Esophagus muscularis mucosa (tissue), 4 donors: ENCODE data around the gene ACER1. TPM values are rescaled to one million over a fixed set of nuclear protein-coding genes. Genes with fewer than 3 reads are reported as not detected.
A peak's percentile ranks its signal among the peaks of the same experiment; 100 is the strongest.

ENCODE experiments used
- DNase-seq: peaks from one replicate; pipeline ENCODE4 v3.0.0-alpha.2; 2017; ENCODE audit errors: extremely low spot score
- H3K27ac ChIP-seq, 4 donors: fragments of 200-600 bp; sonication (generic); replicated peaks in 1 of 4; 1 replicate in 3 of 4; 2 replicates in 1 of 4; pipeline ENCODE4 v1.5.1; 2016 to 2019; ENCODE audit warnings: mild to moderate bottlenecking in 1 of 4
- H3K27me3 ChIP-seq, 4 donors: fragments of 200-600 bp; sonication (generic); one replicate each; pipeline versions ENCODE4 v1.5.1 to v1.6.0; 2016 to 2019
- H3K36me3 ChIP-seq, 4 donors: fragments of 200-600 bp; sonication (generic); one replicate each; pipeline ENCODE4 v1.5.1; 2016 to 2019
- H3K4me1 ChIP-seq, 4 donors: fragments of 200-600 bp; sonication (generic); one replicate each; pipeline ENCODE4 v1.5.1; 2016 to 2019
- H3K4me3 ChIP-seq, 4 donors: fragments of 200-600 bp; sonication (generic); 1 replicate in 2 of 4; 2 replicates in 2 of 4; pipeline ENCODE4 v1.5.1; 2016 to 2019; ENCODE audit warnings: mild to moderate bottlenecking in 4 of 4, moderate library complexity in 1 of 4
- H3K9me3 ChIP-seq, 4 donors: fragments of 200-600 bp; sonication (generic); 1 replicate in 3 of 4; 2 replicates in 1 of 4; pipeline ENCODE4 v1.5.1; 2016 to 2019
- EP300 ChIP-seq: sonication (generic); formaldehyde crosslinking; IDR thresholded peaks from one replicate; pipeline ENCODE4 v1.6.1; 2017; ENCODE audit warnings: antibody characterized with exemption
- POLR2A ChIP-seq: fragments of 450-650 bp; IDR thresholded peaks from one replicate; pipeline ENCODE4 v1.6.1; 2017; ENCODE audit warnings: antibody characterized with exemption, moderate library complexity, mild to moderate bottlenecking, low read depth
- POLR2AphosphoS5 ChIP-seq, 2 donors: sonication (generic); formaldehyde crosslinking; IDR thresholded peaks; one replicate each; pipeline ENCODE4 v1.6.1; 2017; ENCODE audit warnings: antibody characterized with exemption in 2 of 2
- WGBS: methylation state at CpG from one replicate; pipeline ENCODE4 v1.1.5; 2018; 5-methylcytosine and 5-hydroxymethylcytosine counted together
- intact Hi-C: fragments of 100-400 bp; cut with DNase I; formaldehyde crosslinking; loops from one replicate; pipeline ENCODE4 v1.15.1; 2023
- total RNA-seq, 4 donors: library from RNA; depleted of rRNA; stranded (reverse); fragments of >200 nt; gene quantifications; one replicate each; pipeline versions ENCODE4 v1.1.0 to v1.2.1, GENCODE V29; 2016
- TF ChIP-seq, protein P1 (sequence below), 3 experiments: fragments of 200-600 bp in 2 of 3; fragments of 450-650 bp in 1 of 3; sonication (generic) in 2 of 3; IDR thresholded peaks; one replicate each; pipeline ENCODE4 v1.5.1; 2017 to 2019; ENCODE audit warnings: antibody characterized with exemption in 3 of 3, mild to moderate bottlenecking in 2 of 3, moderate library complexity in 1 of 3

ACER1 gene
- total RNA-seq, 4 donors from 2014 or later, result not detected

DNA sequence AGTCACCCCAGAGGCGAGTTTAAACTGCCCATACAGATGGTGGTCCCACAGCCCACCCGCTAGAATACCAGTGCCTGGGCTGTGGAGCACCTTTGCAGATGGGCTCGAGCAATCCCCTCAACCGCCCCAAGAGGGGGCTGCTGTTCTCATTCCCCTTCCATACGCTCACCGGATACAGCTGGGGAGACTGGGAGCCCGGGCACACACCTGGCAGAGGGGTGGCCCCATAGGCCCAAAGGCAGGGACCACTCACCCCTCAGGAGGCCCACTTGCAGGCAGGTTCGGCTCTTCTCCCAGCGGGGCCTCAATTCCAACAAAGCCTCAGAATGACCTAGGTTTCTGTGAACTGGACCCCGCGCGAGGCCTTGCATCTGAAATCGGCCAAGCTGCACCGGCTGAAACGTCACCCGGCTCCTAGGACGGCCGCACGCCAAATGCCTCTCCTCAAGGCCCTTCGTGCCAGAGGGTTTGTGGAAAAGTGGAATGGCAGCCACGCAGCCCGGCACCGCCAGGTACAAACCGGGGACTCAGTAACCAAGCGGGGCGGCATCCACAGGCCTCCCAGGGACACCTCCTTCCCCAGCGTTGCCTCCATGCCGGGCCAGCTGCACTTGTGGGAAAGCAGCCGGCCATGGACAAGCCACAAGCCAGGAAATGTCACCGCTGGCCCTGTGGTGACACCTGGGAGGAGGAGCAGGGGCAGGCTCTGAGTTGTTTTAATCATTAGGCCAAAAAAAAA is 72.3 kb downstream of the ACER1 start:
- intact Hi-C loops, result no loop called here

DNA sequence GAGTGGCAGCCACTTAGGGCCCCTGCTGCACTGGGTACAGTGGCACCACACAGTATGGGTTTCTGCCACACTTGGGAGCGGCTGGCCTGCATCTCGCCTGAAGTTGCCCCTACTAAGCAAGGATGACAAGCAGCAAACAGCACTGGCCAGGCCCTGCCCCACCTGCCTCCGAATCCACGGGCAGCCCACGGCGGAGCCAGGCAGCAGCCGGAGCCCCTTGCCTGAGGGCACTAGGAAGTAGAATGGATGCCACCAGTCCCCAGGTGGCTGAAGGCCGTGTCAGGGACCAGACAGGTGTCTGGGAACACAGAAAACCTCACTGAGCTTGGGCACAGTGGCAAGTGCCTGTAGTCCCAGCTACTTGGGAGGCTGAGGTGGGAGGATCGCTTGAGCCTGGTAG is 73.0 kb downstream of the ACER1 start:
- Histone ChIP-seq H3K36me3 (peaks cover 0 to 54% (median 46%) of the 10 kb centered on the region in 4 donors), H3K4me1 (peaks cover 22 to 65% (median 47%) of the 10 kb centered on the region in 4 donors)
- no peak for DNase-seq

More for the DNA sequence above, 72.3 kb downstream of the ACER1 start:
- Histone ChIP-seq H3K9me3 (no peaks in the 10 kb centered on the region), H3K27ac (no peak overlapping the region), H3K36me3 (peaks cover 0 to 59% (median 48%) of the 10 kb centered on the region in 4 donors), H3K4me3 (no peak overlapping the region), H3K27me3 (no peaks in the 10 kb centered on the region), H3K4me1 (peaks cover 22 to 70% (median 47%) of the 10 kb centered on the region in 4 donors)
- TF ChIP-seq POLR2A, result no peak
- no peak for TF ChIP-seq POLR2AphosphoS5 (IDR thresholded peaks at IDR 0.05)
- no peak for TF ChIP-seq EP300
- TF ChIP-seq, protein P1, sequence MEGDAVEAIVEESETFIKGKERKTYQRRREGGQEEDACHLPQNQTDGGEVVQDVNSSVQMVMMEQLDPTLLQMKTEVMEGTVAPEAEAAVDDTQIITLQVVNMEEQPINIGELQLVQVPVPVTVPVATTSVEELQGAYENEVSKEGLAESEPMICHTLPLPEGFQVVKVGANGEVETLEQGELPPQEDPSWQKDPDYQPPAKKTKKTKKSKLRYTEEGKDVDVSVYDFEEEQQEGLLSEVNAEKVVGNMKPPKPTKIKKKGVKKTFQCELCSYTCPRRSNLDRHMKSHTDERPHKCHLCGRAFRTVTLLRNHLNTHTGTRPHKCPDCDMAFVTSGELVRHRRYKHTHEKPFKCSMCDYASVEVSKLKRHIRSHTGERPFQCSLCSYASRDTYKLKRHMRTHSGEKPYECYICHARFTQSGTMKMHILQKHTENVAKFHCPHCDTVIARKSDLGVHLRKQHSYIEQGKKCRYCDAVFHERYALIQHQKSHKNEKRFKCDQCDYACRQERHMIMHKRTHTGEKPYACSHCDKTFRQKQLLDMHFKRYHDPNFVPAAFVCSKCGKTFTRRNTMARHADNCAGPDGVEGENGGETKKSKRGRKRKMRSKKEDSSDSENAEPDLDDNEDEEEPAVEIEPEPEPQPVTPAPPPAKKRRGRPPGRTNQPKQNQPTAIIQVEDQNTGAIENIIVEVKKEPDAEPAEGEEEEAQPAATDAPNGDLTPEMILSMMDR (IDR thresholded peaks at IDR 0.05), result peak; percentile 26 to 53 (median 33)
- DNase-seq, result no peak
- WGBS, result 89% methylated on average over 24 of the region's 30 CpGs

DNA sequence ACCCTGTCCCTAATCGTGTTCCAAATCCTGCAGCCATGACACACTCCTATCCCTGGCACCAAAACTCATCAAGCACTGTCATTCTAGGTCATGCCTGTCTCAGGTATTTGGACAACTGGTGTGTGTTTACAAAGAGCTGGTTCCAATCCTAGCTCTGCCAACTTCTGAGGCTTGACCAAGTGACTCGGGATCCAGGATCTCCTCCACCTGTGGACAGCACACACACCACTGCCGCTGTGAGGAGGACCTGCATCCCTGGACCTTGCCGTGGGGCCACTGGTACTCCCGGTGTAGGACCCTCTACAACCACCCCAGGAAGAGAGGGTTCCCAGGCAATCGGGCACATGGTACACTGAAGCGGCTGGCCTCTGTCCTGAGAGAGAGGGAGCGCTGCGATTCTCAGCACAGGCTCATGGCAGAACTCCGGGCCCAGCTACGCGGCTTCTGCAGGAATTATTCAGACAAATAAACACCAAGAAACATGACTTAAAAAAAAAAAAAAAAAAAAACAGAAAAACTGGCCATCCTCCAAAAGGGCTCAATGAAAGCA is 74.0 kb downstream of the ACER1 start:
- Histone ChIP-seq H3K36me3 (peaks cover 0 to 55% (median 45%) of the 10 kb centered on the region in 4 donors), H3K27me3 (no peaks in the 10 kb centered on the region), H3K27ac (peak overlapping the region; percentile 41 to 57 (median 47)), H3K4me3 (no peak overlapping the region), H3K4me1 (peaks cover 22 to 68% (median 49%) of the 10 kb centered on the region in 4 donors), H3K9me3 (no peaks in the 10 kb centered on the region)
- intact Hi-C loops, result no loop called here
- DNase-seq, result no peak
- TF ChIP-seq, protein P1 (IDR thresholded peaks at IDR 0.05), result no peak
- TF ChIP-seq POLR2AphosphoS5 (IDR thresholded peaks at IDR 0.05) (no peak), EP300 (no peak), POLR2A (no peak)
- 63% methylated on average over 10 of the region's 12 CpGs for WGBS

More for the DNA sequence above, 73.0 kb downstream of the ACER1 start:
- Histone ChIP-seq H3K27me3 (no peaks in the 10 kb centered on the region), H3K27ac (no peak overlapping the region), H3K9me3 (no peaks in the 10 kb centered on the region), H3K4me3 (no peak overlapping the region)
- no peak for TF ChIP-seq EP300
- TF ChIP-seq POLR2AphosphoS5 (IDR thresholded peaks at IDR 0.05), result no peak
- intact Hi-C loops, result no loop called here
- 86% methylated on average over 9 of the region's 9 CpGs for WGBS

DNA sequence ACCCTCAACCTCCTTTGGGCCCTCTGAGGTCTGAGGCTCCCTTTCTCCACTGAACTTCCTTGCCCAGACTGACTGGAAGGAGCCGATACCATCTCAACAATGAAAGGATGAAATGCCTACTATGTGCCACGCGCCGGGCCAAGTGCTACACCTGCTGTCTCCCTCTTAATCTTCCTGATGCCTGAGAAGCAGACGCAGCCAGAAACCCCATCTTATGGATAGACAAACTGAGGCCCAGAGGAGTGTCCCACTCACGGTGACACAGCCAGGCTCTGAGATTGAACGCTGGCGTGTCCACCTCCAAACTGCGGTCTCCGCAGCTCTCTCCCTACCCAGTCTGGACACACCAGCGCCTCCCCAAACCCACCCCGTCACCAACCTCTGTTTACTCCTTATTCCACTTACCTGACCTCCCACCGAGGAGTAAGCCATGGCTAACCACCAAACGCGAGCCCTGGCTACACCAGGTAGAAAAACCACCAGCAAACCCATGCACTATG is 74.5 kb downstream of the ACER1 start:
- Histone ChIP-seq H3K27me3 (no peaks in the 10 kb centered on the region), H3K4me3 (no peak overlapping the region), H3K36me3 (peaks cover 0 to 52% (median 44%) of the 10 kb centered on the region in 4 donors), H3K27ac (peak overlapping the region; percentile 41 to 57 (median 47)), H3K9me3 (no peaks in the 10 kb centered on the region), H3K4me1 (peaks cover 24 to 68% (median 49%) of the 10 kb centered on the region in 4 donors)
- no peak for TF ChIP-seq POLR2A
- TF ChIP-seq, protein P1 (IDR thresholded peaks at IDR 0.05), result no peak
- no peak for TF ChIP-seq EP300
- TF ChIP-seq POLR2AphosphoS5 (IDR thresholded peaks at IDR 0.05), result no peak
- 93% methylated on average over 12 of the region's 15 CpGs for WGBS
- intact Hi-C loops, result no loop called here
- DNase-seq, result no peak

Other genes starting within 250 kb of the ACER1 start
- 10 to 100 TPM; 25.5 to 49.9 (median 32.8) TPM for gene RFX2, start 223.1 kb downstream of the ACER1 start, total RNA-seq
- gene ACSBG2, start 197.9 kb downstream of the ACER1 start, total RNA-seq, result under 1 TPM; 0.42 to 0.86 (median 0.60) TPM
- gene MLLT1, start 53.6 kb downstream of the ACER1 start, total RNA-seq, result 10 to 100 TPM; 21.5 to 46.9 (median 33.4) TPM
- gene CLPP, start 27.9 kb upstream of the ACER1 start, total RNA-seq, result 100 to 1,000 TPM in 2 of 4 donors, 10 to 100 TPM in 2; 77.2 to 111 (median 94.2) TPM
- 100 to 1,000 TPM in 1 of 4 donors, 10 to 100 TPM in 3; 55.2 to 109 (median 71.8) TPM for gene ALKBH7, start 39.2 kb upstream of the ACER1 start, total RNA-seq
- 1 to 10 TPM; 1.3 to 3.7 (median 2.4) TPM for gene PSPN, start 42.3 kb upstream of the ACER1 start, total RNA-seq
- 10 to 100 TPM; 43.6 to 61.0 (median 56.8) TPM for gene GTF2F1, start 59.6 kb upstream of the ACER1 start, total RNA-seq
- gene KHSRP, start 91.2 kb upstream of the ACER1 start, total RNA-seq, result 100 to 1,000 TPM; 105 to 202 (median 148) TPM
- gene SLC25A41, start 100.2 kb upstream of the ACER1 start, total RNA-seq, result 1 to 10 TPM in 1 of 4 donors, under 1 TPM in 2, not detected in 1; 0.32 to 2.4 (median 0.66) TPM
- 100 to 1,000 TPM; 215 to 412 (median 315) TPM for gene SLC25A23, start 126.2 kb upstream of the ACER1 start, total RNA-seq
- 1 to 10 TPM in 3 of 4 donors, not detected in 1; 1.8 to 2.7 (median 2.4) TPM for gene CRB3, start 130.7 kb upstream of the ACER1 start, total RNA-seq
- 1 to 10 TPM in 2 of 4 donors, under 1 TPM in 2; 0.13 to 2.8 (median 1.1) TPM for gene DENND1C, start 148.2 kb upstream of the ACER1 start, total RNA-seq
- gene TUBB4A, start 168.7 kb upstream of the ACER1 start, total RNA-seq, result 1 to 10 TPM; 1.7 to 4.7 (median 3.4) TPM
- gene TNFSF9, start 197.4 kb upstream of the ACER1 start, total RNA-seq, result 1 to 10 TPM in 1 of 4 donors, under 1 TPM in 2, not detected in 1; 0.29 to 2.7 (median 0.45) TPM